Measurements from ENCODE around the gene HNRNPU.
A peak's percentile ranks its signal among the peaks of the same experiment; 100 is the strongest.
"Not testable (repeated sequence)": the region's sequence is repeated elsewhere in the genome, so short reads cannot be mapped to it uniquely, and the experiment has no call there.

The HNRNPU gene

DNA sequence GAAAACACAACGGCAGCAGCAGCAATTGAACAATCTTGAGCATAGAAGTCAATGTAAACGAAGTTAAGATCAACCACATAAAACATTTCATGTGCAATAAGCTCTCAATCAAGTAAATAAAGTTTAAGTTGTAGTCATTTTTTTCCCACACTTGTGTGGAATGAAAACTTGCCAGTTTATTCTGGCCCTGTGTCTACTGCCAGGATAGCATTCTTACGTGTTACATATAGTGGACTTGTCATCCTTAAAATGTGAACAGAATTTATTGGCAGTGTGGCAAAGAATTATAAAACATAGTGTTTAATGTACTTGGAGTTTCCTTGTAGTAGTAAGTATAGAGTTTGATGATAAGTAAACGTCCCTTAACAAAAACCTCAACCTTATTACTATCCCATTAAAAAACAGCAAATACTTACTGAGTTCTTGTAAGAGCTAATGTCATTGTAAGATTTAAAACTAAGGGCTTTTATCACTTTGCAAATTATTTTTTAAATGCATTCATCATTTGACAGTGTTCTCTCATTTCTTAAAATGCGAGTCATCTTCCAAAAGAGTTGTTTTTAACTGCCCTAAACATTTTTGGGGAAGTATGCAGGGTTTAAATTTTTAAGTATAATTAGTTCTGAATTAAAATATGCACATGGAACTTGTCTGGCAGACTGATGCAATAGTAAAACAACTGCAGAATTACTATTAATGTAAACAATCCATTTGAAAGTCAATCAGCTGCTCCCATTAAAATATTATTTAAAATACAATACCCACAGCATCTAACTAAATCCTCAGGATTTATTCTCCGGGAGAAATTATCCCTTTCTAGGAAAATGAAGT is 21.0 kb downstream of the HNRNPU start:
- no peak for DNase-seq

DNA sequence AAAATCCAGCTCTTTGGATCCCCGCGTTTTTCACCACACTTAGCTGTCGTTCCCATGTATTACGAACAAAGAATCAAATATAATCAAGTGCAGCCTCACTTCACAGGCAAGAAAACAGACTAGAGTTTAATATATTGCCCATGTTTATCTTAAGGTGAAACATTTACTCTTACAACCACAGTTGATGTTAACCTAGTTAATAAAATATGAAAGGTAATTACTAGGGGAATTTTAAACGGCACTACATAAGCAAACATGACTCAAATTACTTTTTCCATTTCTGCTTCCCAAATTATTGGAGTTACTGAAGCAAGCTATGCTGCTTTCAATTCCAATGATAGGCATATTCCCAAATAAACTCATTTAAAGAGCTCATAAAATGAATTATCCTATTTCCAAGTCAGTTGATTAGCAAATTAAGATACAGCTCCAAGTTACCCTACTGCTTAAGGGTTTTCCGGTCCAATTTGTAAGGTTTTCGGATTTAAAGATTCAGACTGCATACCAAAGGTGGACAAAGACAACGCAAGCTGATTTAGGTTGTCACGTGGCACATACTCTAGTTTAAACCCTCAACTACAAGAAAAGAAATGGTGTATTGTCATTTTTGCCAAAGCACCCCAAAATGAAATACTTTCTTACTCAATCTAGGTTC is 22.9 kb downstream of the HNRNPU start:
- no peak for DNase-seq

DNA sequence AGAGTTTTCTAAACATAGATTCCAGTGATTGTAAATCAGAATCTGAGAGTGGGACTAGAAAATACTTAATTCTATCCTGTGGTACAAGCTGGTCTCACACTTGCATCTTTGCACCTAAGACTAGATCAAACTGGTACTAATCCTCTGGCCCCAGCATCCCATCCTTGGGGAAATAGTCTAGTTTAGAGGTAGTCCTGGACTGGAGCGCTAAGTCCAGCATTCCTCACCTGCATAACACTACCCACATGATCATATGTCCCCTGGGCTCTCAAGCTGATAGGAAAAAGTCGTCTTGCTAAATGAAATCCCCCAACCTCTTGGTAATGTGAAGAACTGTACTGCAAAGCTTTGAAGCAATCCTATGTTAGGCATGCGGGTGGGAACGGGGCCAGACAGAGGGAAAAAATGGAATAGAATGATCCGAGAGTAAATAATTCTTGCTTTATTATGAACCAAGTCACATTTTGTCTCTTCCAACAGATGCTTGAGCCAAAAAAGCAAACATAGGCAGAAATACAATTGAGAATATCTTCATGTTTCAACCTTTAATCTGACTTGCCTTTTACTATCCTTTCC is 24.0 kb downstream of the HNRNPU start:
- no peak for DNase-seq

DNA sequence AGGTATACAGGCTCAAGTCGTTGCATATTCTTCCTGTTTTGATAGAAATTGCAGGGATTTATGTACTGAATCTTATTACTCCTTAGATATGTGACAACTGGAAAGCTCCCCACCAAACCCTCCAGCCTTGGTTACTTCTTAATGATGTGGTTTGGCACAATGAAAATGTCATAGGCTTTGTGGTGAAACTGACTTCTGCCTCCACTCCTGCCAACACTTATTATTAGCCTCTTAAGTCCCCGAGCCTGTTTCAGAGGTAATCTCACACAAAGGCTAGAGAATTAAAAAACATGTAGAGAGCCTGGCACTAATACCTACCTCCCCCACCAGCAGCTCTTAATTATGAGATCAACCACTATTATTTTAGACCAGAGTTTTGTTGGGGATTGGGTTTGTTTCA is 24.7 kb downstream of the HNRNPU start:
- DNase-seq, result no peak

DNA sequence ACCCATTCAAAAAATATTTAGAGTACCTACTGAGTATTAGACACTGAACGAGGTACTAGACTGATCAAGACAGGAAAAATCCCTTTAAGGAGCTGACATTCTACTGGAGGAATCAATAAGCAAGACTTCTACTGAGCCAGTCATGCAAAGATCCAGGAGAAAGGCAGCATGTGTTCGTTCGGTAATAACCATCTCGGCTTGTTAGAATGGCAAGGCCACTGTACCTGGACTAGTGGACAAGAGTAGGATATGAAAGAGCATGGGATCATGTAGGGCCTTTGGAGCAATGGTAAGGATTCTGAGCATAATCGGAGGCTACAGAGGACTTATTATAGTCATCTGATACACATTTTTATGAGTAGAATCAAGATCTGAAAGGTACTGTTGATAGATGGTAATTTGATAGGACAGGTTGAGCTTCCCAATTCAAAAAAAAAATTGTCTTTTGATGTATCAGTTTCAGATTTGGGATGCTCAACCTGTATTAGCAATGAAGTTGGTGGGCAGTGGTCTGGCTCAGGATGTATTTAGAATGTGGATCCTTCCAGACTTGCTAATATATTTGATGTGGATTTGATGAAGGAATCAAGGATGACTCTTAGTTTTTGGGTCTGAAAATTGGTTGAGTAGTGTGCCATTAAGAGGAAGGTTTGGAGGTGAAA is 26.6 kb downstream of the HNRNPU start:
- no peak for DNase-seq

DNA sequence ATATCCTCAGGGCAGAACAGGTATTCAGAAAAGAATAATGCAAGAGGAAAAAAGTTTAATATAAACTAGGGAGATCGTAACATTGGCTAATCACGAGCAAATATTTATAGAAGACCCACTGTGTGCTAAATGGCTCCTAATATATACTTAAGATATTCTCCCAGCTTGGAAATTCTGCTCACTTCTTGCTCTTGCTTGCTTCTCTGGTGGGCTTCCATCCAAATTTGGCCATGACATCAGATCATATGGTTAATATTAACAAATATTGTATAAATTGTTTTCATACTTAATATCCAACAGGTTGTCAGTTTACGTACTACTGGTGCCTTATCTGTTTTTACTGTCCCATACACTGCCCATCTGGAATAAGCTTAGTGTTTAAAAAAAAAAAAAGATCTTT is 27.8 kb downstream of the HNRNPU start:
- no peak for DNase-seq

DNA sequence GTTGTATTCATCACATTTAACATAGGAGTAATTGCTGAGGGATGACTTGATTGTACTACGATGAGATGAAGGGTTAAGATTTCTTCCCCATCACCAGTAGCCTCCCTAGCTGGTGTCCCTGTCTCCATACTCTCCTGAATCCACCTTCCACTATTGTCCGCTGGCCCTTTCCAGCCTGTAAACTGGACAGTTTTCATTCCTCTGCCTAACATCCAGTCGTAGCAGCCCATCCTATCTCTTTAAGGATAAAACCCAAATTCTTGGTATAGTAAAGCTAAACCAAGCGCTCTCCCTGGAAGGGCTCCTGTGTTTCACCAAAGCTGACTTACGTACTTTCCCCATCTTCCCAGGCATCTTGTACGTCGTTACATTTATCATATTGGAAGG is 28.2 kb downstream of the HNRNPU start:
- DNase-seq, result peak in 17 of 56 donors; percentile 5 to 65 (median 20)

GRCh38 chr1:244835276-244836134 is 28.8 kb downstream of the HNRNPU start, which contains the start of gene COX20:
Gene COX20 (plus strand): TSS chr1:244835658. CDS start chr1:244835715, 57 bp downstream.
- peak in 53 of 56 donors; percentile 66 to 97 (median 93) for DNase-seq

DNA sequence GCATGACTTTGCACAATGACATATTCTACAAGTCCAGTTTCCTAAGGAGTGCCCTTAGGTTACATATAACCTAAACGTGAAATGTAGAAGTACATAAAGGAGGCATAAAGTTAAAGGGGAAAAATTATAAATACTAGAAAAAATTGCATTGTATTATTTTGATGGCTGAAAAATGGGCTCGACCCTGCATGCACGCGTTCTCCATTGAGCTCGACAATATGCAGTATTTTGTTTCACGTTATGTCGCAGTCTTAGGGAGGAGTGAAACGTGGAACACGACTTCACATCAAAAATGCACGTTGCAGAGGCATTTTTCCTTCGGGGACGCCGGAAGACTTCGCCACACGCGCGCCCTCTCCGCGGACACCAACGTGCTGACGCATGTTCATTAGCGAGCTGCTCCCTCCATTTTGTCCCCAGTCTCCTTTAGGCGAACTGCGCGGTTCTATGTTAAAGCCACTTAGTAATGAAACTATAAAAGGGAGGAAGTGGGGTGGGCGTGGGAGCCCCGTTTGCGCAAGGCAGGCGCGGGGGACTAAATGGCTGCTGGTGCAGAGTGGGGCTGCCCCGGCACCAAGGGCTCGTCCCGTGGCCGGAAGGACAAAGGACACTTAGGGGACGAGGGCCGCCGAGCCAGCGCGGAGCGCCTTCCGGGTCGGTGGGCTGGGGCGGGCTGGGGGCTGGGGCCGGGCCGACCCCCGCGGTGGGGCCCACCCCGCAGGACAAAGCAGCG is 29.6 kb downstream of the HNRNPU start:
- DNase-seq, result peak in 44 of 56 donors; percentile 52 to 97 (median 92)

- peak in 48 of 56 donors; percentile 2 to 76 (median 36) for DNase-seq
These were observed 30.4 kb downstream of the HNRNPU start for GRCh38 chr1:244833734-244834542.

DNA sequence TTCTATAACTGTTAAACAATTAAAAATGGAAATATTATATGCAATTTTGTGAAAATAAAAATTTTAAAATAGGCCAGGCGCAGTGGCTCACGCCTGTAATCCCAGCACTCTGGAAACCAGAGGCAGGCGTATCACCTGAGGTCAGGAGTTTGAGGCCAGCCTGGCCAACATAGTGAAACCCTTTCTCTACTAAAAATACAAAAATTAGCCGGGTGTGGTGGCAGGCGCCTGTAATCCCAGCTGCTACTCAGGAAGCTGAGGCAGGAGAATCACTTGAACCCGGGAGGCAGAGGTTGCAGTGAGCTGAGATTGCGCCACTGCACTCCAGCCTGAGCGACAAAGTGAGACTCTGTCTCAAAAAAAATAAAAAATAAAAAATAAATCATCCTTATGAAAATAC is 31.1 kb downstream of the HNRNPU start:
- DNase-seq, result not testable (repeated sequence)

DNA sequence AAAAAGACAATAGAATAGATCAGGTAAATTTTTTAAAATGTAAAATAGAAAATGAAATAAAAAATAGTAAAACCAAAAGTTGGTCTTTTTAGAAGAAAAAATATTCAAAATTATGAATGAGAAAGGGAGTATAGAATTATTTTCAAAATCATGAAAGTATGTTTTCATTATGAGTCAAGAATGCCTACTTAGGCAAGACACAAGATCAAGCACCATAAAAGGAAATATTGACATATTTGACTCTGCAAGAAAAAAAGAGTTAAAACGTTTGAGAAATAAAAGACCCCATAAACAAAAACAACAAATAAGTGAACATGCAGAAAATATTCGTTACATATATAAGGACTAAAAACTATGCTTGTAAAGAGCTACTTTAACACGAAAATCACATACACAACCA is 33.7 kb downstream of the HNRNPU start:
- no peak for DNase-seq

GRCh38 chr1:244826712-244827111 is 37.6 kb downstream of the HNRNPU start:
- DNase-seq, result no peak

DNA sequence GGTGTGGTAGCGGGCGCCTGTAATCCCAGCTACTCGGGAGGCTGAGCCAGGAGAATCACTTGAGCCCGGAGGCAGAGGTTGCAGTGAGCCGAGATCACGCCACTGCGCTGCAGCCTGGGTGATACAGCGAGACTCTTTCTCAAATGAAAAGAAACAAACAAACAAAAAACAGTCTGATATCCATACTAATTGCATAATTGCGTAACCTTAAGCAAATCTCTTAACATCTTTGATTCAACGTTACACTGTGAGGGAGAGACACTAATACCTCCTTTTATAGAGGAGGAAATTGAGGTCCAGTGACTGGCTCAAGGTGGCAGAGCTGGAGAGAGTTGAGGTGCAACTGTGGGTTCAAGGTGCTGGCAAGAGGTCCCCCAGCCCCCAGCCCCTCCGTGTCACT is 41.5 kb downstream of the HNRNPU start:
- DNase-seq, result no peak

GRCh38 chr1:244821134-244821533 is 43.2 kb downstream of the HNRNPU start:
- DNase-seq, result no peak

DNA sequence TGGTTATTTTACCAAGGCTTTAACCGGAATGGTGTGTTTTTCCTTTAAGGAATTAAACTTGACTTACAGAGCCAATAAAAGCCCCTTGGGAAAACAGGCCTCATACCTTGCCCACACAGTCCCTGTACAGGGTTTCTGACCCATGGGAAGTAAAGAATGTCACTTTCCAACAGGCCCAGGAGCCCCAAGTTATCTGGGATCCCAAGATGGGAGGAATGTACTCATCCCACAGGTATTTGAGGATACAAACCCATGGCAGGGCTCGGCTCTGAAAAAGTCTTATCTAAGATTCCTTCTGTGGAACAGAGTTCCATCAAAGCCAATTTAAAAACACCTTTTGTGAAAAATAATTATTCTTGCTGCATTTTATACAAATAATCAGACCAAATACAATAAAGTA is 44.2 kb downstream of the HNRNPU start:
- no peak for DNase-seq

GRCh38 chr1:244817415-244817894 is 46.9 kb downstream of the HNRNPU start:
- no peak for DNase-seq

GRCh38 chr1:244815600-244816099 is 48.7 kb downstream of the HNRNPU start:
- DNase-seq, result no peak

GRCh38 chr1:244813327-244813726 is 51.0 kb downstream of the HNRNPU start:
- DNase-seq, result no peak

Data from nucleus accumbens (tissue), 56 donors.